ENCODE measurements around the gene KLHDC9. TPM values are rescaled to one million over a fixed set of nuclear protein-coding genes. Genes with fewer than 3 reads are reported as not detected.

KLHDC9 gene
- total RNA-seq, 3 donors from 2014 or later (not counting 1 experiment from before 2014, with no cell fraction given), result 0.49 to 0.50 TPM; not detected in 1

GRCh38 chr1:161068306-161069234, 29.6 kb upstream of the KLHDC9 start:
- Histone ChIP-seq H3K27me3 (ENCODE audit: control insufficient read depth, insufficient read depth, low read length) (no peaks in the 10 kb centered on the region), H3K36me3 (ENCODE audit: control insufficient read depth, insufficient read depth, low read length) (peaks cover 11% of the 10 kb centered on the region), H3K4me1 (ENCODE audit: control insufficient read depth, insufficient read depth, low read length) (peaks cover 72% of the 10 kb centered on the region), H3K27ac (ENCODE audit: low read length) (peak overlapping the region; percentile 95), H3K9me3 (ENCODE audit: control insufficient read depth, insufficient read depth, low read length) (no peaks in the 10 kb centered on the region), H3K4me3 (ENCODE audit: low read length) (peak overlapping the region; percentile 91)
- Mint-ChIP-seq H3K27ac (peak overlapping the region; percentile 89), H3K4me3 (peak overlapping the region; percentile 88), H3K4me1 (peaks cover 57 to 90% of the 10 kb centered on the region in 2 donors), H3K36me3 (no peaks in the 10 kb centered on the region), H3K27me3 (ENCODE audit: low read depth in 2 of 2) (no peaks in the 10 kb centered on the region), H3K9me3 (no peaks in the 10 kb centered on the region)
- intact Hi-C loops (cut with micrococcal nuclease), result loop anchor here (1.0 kb wide), 3 partner anchors 23 to 29 kb away; partner anchors contain the start of gene USF1
- ATAC-seq (peak; percentile 63 to 85 (median 69)), DNase-seq (peak; percentile 73 to 94)
- WGBS (ENCODE audit: insufficient coverage), result 2% methylated on average over 9 of the region's 10 CpGs
- no peak for TF ChIP-seq CTCF (IDR thresholded peaks at IDR 0.05)

GRCh38 chr1:161069241-161069640, 28.9 kb upstream of the KLHDC9 start:
- no peak for ATAC-seq

GRCh38 chr1:161069731-161070270, 28.4 kb upstream of the KLHDC9 start, which contains the start of gene ARHGAP30:
Gene ARHGAP30, minus strand, starts transcription at chr1:161069891. Its CDS starts 267 bp downstream, at chr1:161069624.
- peaks cover 11% of the 10 kb centered on the region for H3K36me3 ChIP-seq (ENCODE audit: control insufficient read depth, insufficient read depth, low read length)
- peak; percentile 76 to 91 for DNase-seq
- peak within 1 kb of the TSS; percentile 91 for H3K4me3 ChIP-seq (ENCODE audit: low read length)
- Mint-ChIP-seq H3K27me3 (ENCODE audit: low read depth in 2 of 2) (no peaks in the 10 kb centered on the region), H3K4me1 (peaks cover 51 to 86% of the 10 kb centered on the region in 2 donors), H3K27ac (peak within 1 kb of the TSS; percentile 89), H3K36me3 (no peaks in the 10 kb centered on the region), H3K4me3 (peak within 1 kb of the TSS; percentile 88), H3K9me3 (no peaks in the 10 kb centered on the region)
- intact Hi-C loops (cut with micrococcal nuclease), result loop anchor here (1.0 to 10.0 kb wide), 3 partner anchors 28 to 1245 kb away; partner anchors contain the start of gene SLAMF8
- WGBS (ENCODE audit: insufficient coverage), result 7% methylated on average over 9 of the region's 9 CpGs
- no peaks in the 10 kb centered on the region for H3K9me3 ChIP-seq (ENCODE audit: control insufficient read depth, insufficient read depth, low read length)
- H3K27me3 ChIP-seq (ENCODE audit: control insufficient read depth, insufficient read depth, low read length), result no peaks in the 10 kb centered on the region
- peaks cover 60% of the 10 kb centered on the region for H3K4me1 ChIP-seq (ENCODE audit: control insufficient read depth, insufficient read depth, low read length)
- TF ChIP-seq CTCF (IDR thresholded peaks at IDR 0.05), result no peak
- H3K27ac ChIP-seq (ENCODE audit: low read length), result peak within 1 kb of the TSS; percentile 95
- peak; percentile 68 to 88 (median 79) for ATAC-seq

More at GRCh38 chr1:161069241-161069640, 28.9 kb upstream of the KLHDC9 start:
- TF ChIP-seq CTCF (IDR thresholded peaks at IDR 0.05), result no peak
- Histone ChIP-seq H3K4me1 (ENCODE audit: control insufficient read depth, insufficient read depth, low read length) (peaks cover 65% of the 10 kb centered on the region), H3K27me3 (ENCODE audit: control insufficient read depth, insufficient read depth, low read length) (no peaks in the 10 kb centered on the region), H3K9me3 (ENCODE audit: control insufficient read depth, insufficient read depth, low read length) (no peaks in the 10 kb centered on the region), H3K27ac (ENCODE audit: low read length) (peak overlapping the region; percentile 95), H3K36me3 (ENCODE audit: control insufficient read depth, insufficient read depth, low read length) (peaks cover 11% of the 10 kb centered on the region), H3K4me3 (ENCODE audit: low read length) (peak overlapping the region; percentile 91)
- Mint-ChIP-seq H3K4me3 (peak overlapping the region; percentile 88), H3K9me3 (no peaks in the 10 kb centered on the region), H3K27me3 (ENCODE audit: low read depth in 2 of 2) (no peaks in the 10 kb centered on the region), H3K27ac (peak overlapping the region; percentile 89), H3K36me3 (no peaks in the 10 kb centered on the region), H3K4me1 (peaks cover 55 to 88% of the 10 kb centered on the region in 2 donors)
- 0% methylated on average over 9 of the region's 9 CpGs for WGBS (ENCODE audit: insufficient coverage)
- peak in 1 of 2 donors; percentile 40 for DNase-seq
- intact Hi-C loops (cut with micrococcal nuclease), result loop anchor here (1.0 kb wide), 1 partner anchor 28 kb away; no protein-coding TSS in a partner anchor

All from natural killer cell (primary cell).